Measurements from ENCODE around the gene LNX1. TPM values are rescaled to one million over a fixed set of nuclear protein-coding genes. Genes with fewer than 3 reads are reported as not detected.

The LNX1 gene
- total RNA-seq, 4 donors from 2014 or later = 11.9 to 66.5 (median 41.3) TPM

- no peak for TF ChIP-seq CTCF (IDR thresholded peaks at IDR 0.05; ENCODE audit: low read depth)
Observed at GRCh38 chr4:53477038-53477565, 114.2 kb downstream of the LNX1 start.

DNA sequence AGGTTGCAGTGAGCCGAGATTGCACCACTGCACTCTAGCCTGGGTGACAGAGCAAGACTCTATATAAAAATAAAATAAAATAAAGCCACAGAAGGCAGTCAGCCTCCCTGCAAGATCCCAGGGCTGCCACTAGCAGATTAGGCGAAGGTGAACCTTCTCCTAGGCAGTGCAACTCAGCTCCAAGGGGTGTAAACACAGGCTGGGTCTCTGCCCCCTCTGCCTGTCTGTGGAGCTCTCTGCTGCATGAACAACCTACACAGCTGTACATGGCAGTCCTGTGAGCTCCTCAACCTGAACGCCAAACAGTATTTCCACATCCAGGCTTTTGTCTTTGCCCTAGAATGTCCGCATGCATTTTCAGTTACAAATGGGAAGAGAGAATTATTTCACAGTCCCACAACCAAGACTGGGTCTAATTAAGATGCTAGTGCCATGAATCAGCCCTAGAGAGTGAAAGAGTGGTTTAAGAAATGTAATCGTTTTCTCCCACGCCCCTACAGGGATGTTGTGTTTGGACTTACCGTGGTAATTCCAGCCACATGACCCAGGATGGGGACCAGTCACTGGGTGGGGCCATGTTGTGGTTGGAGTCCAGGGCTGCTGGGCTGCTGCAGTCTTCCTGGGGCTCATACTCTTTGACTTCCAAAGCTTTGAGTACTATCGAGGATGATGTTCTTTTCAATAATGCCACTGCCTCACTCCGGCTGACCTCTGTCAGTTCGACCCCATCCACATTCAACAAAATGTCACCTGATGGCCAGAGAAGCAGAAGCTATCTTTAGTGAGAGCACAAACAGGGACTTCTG lies 114.9 kb downstream of the LNX1 start:
- TF ChIP-seq CTCF (IDR thresholded peaks at IDR 0.05; ENCODE audit: low read depth) = no peak

GRCh38 chr4:53465891-53466290 lies 125.4 kb downstream of the LNX1 start:
- TF ChIP-seq CTCF (IDR thresholded peaks at IDR 0.05; ENCODE audit: low read depth) = no peak

GRCh38 chr4:53465281-53465680 lies 126.0 kb downstream of the LNX1 start:
- no peak for TF ChIP-seq CTCF (IDR thresholded peaks at IDR 0.05; ENCODE audit: low read depth)

DNA sequence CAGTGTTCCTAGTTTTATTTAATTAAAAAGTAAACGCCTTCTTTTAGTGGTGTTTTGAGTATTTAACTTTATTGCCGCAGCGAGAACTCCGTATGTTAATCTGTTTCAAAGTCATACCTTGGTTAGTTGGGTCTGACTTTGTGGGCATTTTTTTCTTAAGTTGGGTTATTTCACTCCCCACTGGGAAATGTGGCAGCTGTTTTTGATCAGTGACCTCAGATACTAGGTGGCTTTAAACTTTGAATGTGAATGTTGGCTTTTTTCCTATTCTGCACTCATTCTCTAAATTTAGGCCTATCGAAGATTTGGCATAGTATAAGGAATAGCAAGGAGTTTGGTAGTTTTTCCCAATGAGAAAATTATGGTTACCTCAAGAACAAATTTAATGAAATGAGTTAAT lies 127.9 kb downstream of the LNX1 start:
- no peak for TF ChIP-seq CTCF (IDR thresholded peaks at IDR 0.05; ENCODE audit: low read depth)

- TF ChIP-seq CTCF (IDR thresholded peaks at IDR 0.05; ENCODE audit: low read depth) = no peak
Observed at GRCh38 chr4:53461244-53461643, 130.0 kb downstream of the LNX1 start.

DNA sequence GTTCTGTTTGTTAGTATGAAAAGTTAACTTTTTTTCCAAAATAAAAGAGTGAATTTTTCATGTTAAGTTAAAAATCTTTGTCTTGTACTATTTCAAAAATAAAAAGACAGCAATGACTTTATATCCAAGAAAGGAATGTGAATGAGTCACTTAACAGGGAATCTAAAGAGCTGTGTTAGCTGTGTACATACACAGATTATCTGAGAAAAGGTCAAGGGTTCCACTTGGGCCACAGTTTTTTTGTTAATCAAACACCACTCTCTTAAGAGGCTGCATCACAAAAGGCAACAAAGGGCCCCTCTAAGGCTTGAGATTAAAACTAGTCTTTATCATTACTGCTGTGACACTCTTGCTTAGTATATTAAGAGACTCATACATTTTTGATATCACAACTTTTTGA lies 131.7 kb downstream of the LNX1 start:
- TF ChIP-seq CTCF (IDR thresholded peaks at IDR 0.05; ENCODE audit: low read depth) = no peak
